HG03139 (cell line): ENCODE data around the gene SEPTIN8.
A peak's percentile ranks its signal among the peaks of the same experiment; 100 is the strongest.

ENCODE experiments used
- ATAC-seq: cut with Tn5 transposase; IDR thresholded peaks from one replicate; pipeline ENCODE4 v1.9.1; 2021; ENCODE audit not compliant: unreplicated experiment

SEPTIN8 gene

GRCh38 chr5:132751971-132752580 is 25.0 kb downstream of the SEPTIN8 start:
- ATAC-seq: no peak

GRCh38 chr5:132751444-132751843 is 25.6 kb downstream of the SEPTIN8 start:
- no peak for ATAC-seq

GRCh38 chr5:132750471-132751230 is 26.4 kb downstream of the SEPTIN8 start:
- ATAC-seq: no peak

- ATAC-seq: no peak
These were observed 27.5 kb downstream of the SEPTIN8 start for GRCh38 chr5:132749506-132749905.

- no peak for ATAC-seq
These were observed 28.5 kb downstream of the SEPTIN8 start for GRCh38 chr5:132748522-132749000.

GRCh38 chr5:132747616-132748440 is 29.2 kb downstream of the SEPTIN8 start:
- ATAC-seq: no peak

GRCh38 chr5:132746954-132747615 is 30.0 kb downstream of the SEPTIN8 start, which contains the start of gene CCNI2:
Gene CCNI2 (plus strand): TSS chr5:132747426. CDS start chr5:132747496, 70 bp downstream.
- no peak for ATAC-seq

GRCh38 chr5:132746592-132746953 is 30.5 kb downstream of the SEPTIN8 start:
- ATAC-seq: no peak

GRCh38 chr5:132744659-132745058 is 32.4 kb downstream of the SEPTIN8 start:
- ATAC-seq: no peak

- ATAC-seq: no peak
These were observed 34.4 kb downstream of the SEPTIN8 start for GRCh38 chr5:132742626-132743025.

GRCh38 chr5:132742158-132742557 is 34.9 kb downstream of the SEPTIN8 start:
- ATAC-seq: no peak

- ATAC-seq: no peak
These were observed 37.8 kb downstream of the SEPTIN8 start for GRCh38 chr5:132739232-132739631.

- ATAC-seq: no peak
These were observed 38.9 kb downstream of the SEPTIN8 start for GRCh38 chr5:132737982-132738681.

GRCh38 chr5:132736853-132737833 is 39.9 kb downstream of the SEPTIN8 start, which contains the start of gene KIF3A:
Gene KIF3A (minus strand): TSS chr5:132737546. CDS start chr5:132737419, 127 bp downstream.
- ATAC-seq: peak; percentile 87

GRCh38 chr5:132734687-132735086 is 42.4 kb downstream of the SEPTIN8 start:
- ATAC-seq: no peak

GRCh38 chr5:132733499-132734148 is 43.4 kb downstream of the SEPTIN8 start:
- ATAC-seq: no peak

GRCh38 chr5:132729896-132730295 is 47.1 kb downstream of the SEPTIN8 start:
- ATAC-seq: no peak

- ATAC-seq: no peak
These were observed 51.3 kb downstream of the SEPTIN8 start for GRCh38 chr5:132725745-132726144.
